DOHH2 (cell line): Measurements from ENCODE around the gene MAGIX.

Experiments
- H3F3A ChIP-seq: fragments of 200-600 bp; sonication (generic), shearing (Covaris generic); 2 replicates; pipeline ENCODE4 v1.6.0; 2016; ENCODE audit warnings: antibody characterized with exemption, mild to moderate bottlenecking; ENCODE audit not compliant: control insufficient read depth, insufficient read depth
- H3K27ac ChIP-seq: fragments of 200-600 bp; sonication (generic); 2 replicates; pipeline ENCODE4 v1.5.1; 2014; ENCODE audit warnings: low read depth, mild to moderate bottlenecking, low read length, moderate library complexity
- H3K27me3 ChIP-seq: fragments of 200-600 bp; sonication (generic); 2 replicates; pipeline ENCODE4 v1.6.1; 2014; ENCODE audit warnings: mild to moderate bottlenecking, low read length, mixed read lengths; ENCODE audit not compliant: control insufficient read depth
- H3K36me3 ChIP-seq: fragments of 200-600 bp; sonication (generic); 2 replicates; pipeline ENCODE4 v1.6.1; 2014; ENCODE audit warnings: mild to moderate bottlenecking, low read length, moderate library complexity, mixed read lengths; ENCODE audit not compliant: control insufficient read depth
- H3K4me1 ChIP-seq: fragments of 200-600 bp; sonication (generic); 2 replicates; pipeline ENCODE4 v1.6.1; 2014; ENCODE audit warnings: mild to moderate bottlenecking, low read length, mixed read lengths; ENCODE audit not compliant: control insufficient read depth
- H3K4me2 ChIP-seq: fragments of 200-600 bp; sonication (generic); 2 replicates; pipeline ENCODE4 v1.6.0; 2014; ENCODE audit warnings: mild to moderate bottlenecking, low read length, moderate library complexity
- H3K4me3 ChIP-seq: fragments of 200-600 bp; sonication (generic); 2 replicates; pipeline ENCODE4 v1.5.1; 2014; ENCODE audit warnings: mild to moderate bottlenecking, low read length, mixed read lengths
- H3K79me2 ChIP-seq: fragments of 200-600 bp; sonication (generic); 2 replicates; pipeline ENCODE4 v1.6.1; 2014; ENCODE audit warnings: mild to moderate bottlenecking, low read length, mixed read lengths; ENCODE audit not compliant: control insufficient read depth
- H3K9me2 ChIP-seq: fragments of 200-600 bp; sonication (generic); replicated peaks from 2 replicates; pipeline ENCODE4 v1.6.1; 2014; ENCODE audit warnings: mild to moderate bottlenecking, low read length, mixed read lengths; ENCODE audit not compliant: control insufficient read depth
- H3K9me3 ChIP-seq: fragments of 200-600 bp; sonication (generic); 2 replicates; pipeline ENCODE4 v1.6.1; 2014; ENCODE audit warnings: antibody characterized with exemption, low read length, mixed read lengths; ENCODE audit not compliant: control insufficient read depth, insufficient read depth
- H4K20me1 ChIP-seq: fragments of 200-600 bp; sonication (generic); 2 replicates; pipeline ENCODE4 v1.6.0; 2014; ENCODE audit warnings: low read depth, mild to moderate bottlenecking, antibody characterized with exemption, low read length, moderate library complexity; ENCODE audit not compliant: control insufficient read depth, insufficient read depth
- EZH2phosphoT487 ChIP-seq: fragments of 200-600 bp; sonication (generic); IDR thresholded peaks from 2 replicates; pipeline ENCODE4 v1.6.1; 2017; ENCODE audit warnings: borderline replicate concordance, mild to moderate bottlenecking, antibody characterized with exemption, low read length, moderate library complexity, mixed read lengths
- TF ChIP-seq, protein P1 (sequence below): fragments of 200-600 bp; sonication (generic); IDR thresholded peaks from one replicate; pipeline ENCODE4 v1.5.1; 2014; ENCODE audit warnings: antibody characterized with exemption, mild to moderate bottlenecking, low read depth, low read length; ENCODE audit not compliant: poor library complexity, severe bottlenecking

Gene MAGIX

DNA sequence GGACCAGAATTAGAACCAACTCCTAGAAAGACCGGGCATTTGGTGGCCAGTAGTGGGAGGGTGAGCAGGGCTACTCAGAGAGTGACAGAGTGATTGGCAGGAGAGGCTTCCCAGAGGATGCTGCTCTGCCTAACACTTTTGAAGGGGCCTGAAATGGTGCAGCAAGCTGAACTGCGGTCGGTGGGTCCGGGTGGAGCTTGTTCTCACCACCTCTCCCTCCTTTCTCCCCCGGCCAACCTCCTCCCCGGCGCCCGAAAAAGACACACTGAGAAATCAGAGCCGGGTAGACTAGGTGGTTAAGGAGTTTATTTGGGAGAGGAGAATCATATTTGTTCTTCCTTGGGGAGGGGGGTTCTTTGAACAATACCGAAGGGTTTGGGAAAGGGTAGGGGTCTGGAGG is 25.0 kb downstream of the MAGIX start:
- Histone ChIP-seq H3F3A (peaks cover 7% of the 10 kb centered on the region), H3K9me2 (no peaks in the 10 kb centered on the region), H3K4me1 (peaks cover 42% of the 10 kb centered on the region), H4K20me1 (no peaks in the 10 kb centered on the region), H3K36me3 (peaks cover 9% of the 10 kb centered on the region), H3K27ac (no peak overlapping the region), H3K4me3 (no peak overlapping the region), H3K27me3 (no peaks in the 10 kb centered on the region), H3K9me3 (no peaks in the 10 kb centered on the region), H3K4me2 (no peak overlapping the region), H3K79me2 (peaks cover 29% of the 10 kb centered on the region)
- TF ChIP-seq, protein P1, sequence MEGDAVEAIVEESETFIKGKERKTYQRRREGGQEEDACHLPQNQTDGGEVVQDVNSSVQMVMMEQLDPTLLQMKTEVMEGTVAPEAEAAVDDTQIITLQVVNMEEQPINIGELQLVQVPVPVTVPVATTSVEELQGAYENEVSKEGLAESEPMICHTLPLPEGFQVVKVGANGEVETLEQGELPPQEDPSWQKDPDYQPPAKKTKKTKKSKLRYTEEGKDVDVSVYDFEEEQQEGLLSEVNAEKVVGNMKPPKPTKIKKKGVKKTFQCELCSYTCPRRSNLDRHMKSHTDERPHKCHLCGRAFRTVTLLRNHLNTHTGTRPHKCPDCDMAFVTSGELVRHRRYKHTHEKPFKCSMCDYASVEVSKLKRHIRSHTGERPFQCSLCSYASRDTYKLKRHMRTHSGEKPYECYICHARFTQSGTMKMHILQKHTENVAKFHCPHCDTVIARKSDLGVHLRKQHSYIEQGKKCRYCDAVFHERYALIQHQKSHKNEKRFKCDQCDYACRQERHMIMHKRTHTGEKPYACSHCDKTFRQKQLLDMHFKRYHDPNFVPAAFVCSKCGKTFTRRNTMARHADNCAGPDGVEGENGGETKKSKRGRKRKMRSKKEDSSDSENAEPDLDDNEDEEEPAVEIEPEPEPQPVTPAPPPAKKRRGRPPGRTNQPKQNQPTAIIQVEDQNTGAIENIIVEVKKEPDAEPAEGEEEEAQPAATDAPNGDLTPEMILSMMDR: no peak
- no peak for TF ChIP-seq EZH2phosphoT487

DNA sequence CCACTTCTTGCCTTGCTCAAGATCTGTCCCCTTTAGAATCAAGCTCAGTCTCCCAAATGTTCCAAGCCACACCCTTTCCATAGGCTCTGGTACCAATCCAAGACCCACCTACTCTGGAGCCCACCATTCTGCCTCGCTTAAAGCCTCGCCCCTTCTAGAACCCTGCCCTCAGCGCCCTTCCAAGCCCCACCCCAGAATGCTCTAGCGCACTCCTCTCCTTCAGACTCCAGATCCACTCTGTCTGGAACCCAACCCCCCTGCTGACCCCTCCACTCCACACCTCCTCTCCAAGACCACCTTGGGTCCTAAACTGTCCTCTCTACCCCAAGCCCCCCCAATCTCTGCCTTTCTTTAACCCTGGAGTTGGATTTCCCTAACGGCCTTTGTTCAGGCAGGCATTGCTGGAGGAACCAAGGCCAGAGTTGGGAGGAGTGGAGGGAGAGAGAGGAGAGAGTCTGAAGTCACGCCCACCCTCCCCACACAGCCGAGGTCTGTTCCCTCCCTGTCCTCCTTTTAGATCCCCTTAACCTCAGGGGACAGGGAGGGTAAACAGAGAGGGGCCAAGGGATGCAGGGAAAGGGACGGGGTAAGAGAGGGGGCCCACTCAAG is 26.0 kb downstream of the MAGIX start:
- H3K4me3 ChIP-seq: peak overlapping the region; percentile 10; the same call in 1 of the 2 replicates
- no peaks in the 10 kb centered on the region for H3K27me3 ChIP-seq
- no peaks in the 10 kb centered on the region for H3K9me2 ChIP-seq
- no peaks in the 10 kb centered on the region for H4K20me1 ChIP-seq
- no peaks in the 10 kb centered on the region for H3K9me3 ChIP-seq
- peaks cover 7% of the 10 kb centered on the region for H3F3A ChIP-seq
- peaks cover 48% of the 10 kb centered on the region for H3K4me1 ChIP-seq
- H3K36me3 ChIP-seq: peaks cover 7% of the 10 kb centered on the region
- TF ChIP-seq, protein P1: no peak
- no peak for TF ChIP-seq EZH2phosphoT487
- H3K4me2 ChIP-seq: peak overlapping the region; percentile 47
- H3K27ac ChIP-seq: no peak overlapping the region
- peaks cover 29% of the 10 kb centered on the region for H3K79me2 ChIP-seq

DNA sequence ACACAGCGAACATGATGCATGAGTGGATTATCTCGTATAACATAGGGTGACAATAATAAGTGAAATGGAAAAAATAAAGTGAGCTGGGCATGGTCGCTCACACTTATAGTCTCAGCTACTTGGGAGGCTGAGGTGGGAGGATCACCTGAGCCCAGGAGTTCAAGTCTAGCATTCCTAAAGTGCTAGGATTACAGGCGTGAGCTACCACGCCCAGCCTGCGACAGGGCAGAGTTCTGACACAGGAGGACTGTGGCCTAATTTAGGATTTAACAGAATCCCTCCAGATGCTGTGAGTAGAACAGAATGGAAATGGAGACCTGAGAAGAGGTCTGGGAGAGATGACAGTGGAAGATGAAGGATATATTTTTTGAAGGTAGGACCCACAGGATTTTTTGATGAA is 27.0 kb downstream of the MAGIX start:
- H3K4me3 ChIP-seq: peak overlapping the region; percentile 75
- no peaks in the 10 kb centered on the region for H4K20me1 ChIP-seq
- H3K36me3 ChIP-seq: no peaks in the 10 kb centered on the region
- TF ChIP-seq, protein P1: no peak
- TF ChIP-seq EZH2phosphoT487: no peak
- H3K4me1 ChIP-seq: peaks cover 43% of the 10 kb centered on the region
- peaks cover 7% of the 10 kb centered on the region for H3F3A ChIP-seq
- H3K4me2 ChIP-seq: peak overlapping the region; percentile 69
- H3K27ac ChIP-seq: peak overlapping the region; percentile 80
- H3K9me2 ChIP-seq: no peaks in the 10 kb centered on the region
- no peaks in the 10 kb centered on the region for H3K9me3 ChIP-seq
- H3K27me3 ChIP-seq: no peaks in the 10 kb centered on the region
- H3K79me2 ChIP-seq: peaks cover 19% of the 10 kb centered on the region
